Cardiac muscle cell (in vitro differentiated cells and primary cell): Measurements from ENCODE around the gene PHOX2A. TPM values are rescaled to one million over a fixed set of nuclear protein-coding genes. Genes with fewer than 3 reads are reported as not detected.
"Not testable (repeated sequence)": the region's sequence is repeated elsewhere in the genome, so short reads cannot be mapped to it uniquely, and the experiment has no call there.

ENCODE experiments used
- DNase-seq, 2 donors: peaks; one replicate each; pipeline versions ENCODE4 v3.0.0 to v3.0.0-alpha.2; 2010 to 2017; ENCODE audit warnings: low read depth in 1 of 2, low spot score in 1 of 2
- H3K27ac ChIP-seq: fragments of 200-600 bp; sonication (generic); 2 replicates; pipeline ENCODE4 v1.5.1; 2016
- H3K27me3 ChIP-seq: fragments of 200-600 bp; sonication (generic); 2 replicates; pipeline ENCODE4 v1.6.0; 2016; ENCODE audit warnings: control low read depth
- H3K36me3 ChIP-seq: fragments of 200-600 bp; sonication (generic); 2 replicates; pipeline ENCODE4 v1.5.1; 2016; ENCODE audit warnings: control low read depth
- H3K4me1 ChIP-seq: fragments of 200-600 bp; sonication (generic); 2 replicates; pipeline ENCODE4 v1.8.1; 2017; ENCODE audit warnings: low read depth, mild to moderate bottlenecking, mixed run types
- H3K4me3 ChIP-seq: fragments of 200-600 bp; sonication (generic); 2 replicates; pipeline ENCODE4 v1.5.1; 2016; ENCODE audit warnings: mild to moderate bottlenecking
- H3K9me3 ChIP-seq: fragments of 200-600 bp; sonication (generic); 2 replicates; pipeline ENCODE4 v1.5.1; 2017; ENCODE audit warnings: low read depth, mild to moderate bottlenecking, control low read depth
- CTCF ChIP-seq: IDR thresholded peaks from 2 replicates; pipeline ENCODE4 v1.5.1; 2012; ENCODE audit warnings: low read depth, mild to moderate bottlenecking, low read length
- polyA plus RNA-seq: library from polyadenylated mRNA; unstranded; fragments of >200 nt; fragmentation: Nextera tagmentation; extraction: Ambion mirVana; gene quantifications from 2 replicates; pipeline ENCODE4 v1.2.1, GENCODE V29; 2016
- total RNA-seq: library from RNA; depleted of rRNA; stranded (reverse); fragments of >200 nt; gene quantifications from 2 replicates; pipeline ENCODE4 v1.2.3, GENCODE V29; 2016

The PHOX2A gene
- total and polyA plus RNA-seq, 2 experiments from 2014 or later, result 0.30 TPM; not detected in 1

- TF ChIP-seq CTCF, result no peak
These were observed 24.1 kb upstream of the PHOX2A start for GRCh38 chr11:72267956-72268617.

GRCh38 chr11:72266960-72267359, 23.0 kb upstream of the PHOX2A start:
- peaks cover 11% of the 10 kb centered on the region for H3K27me3 ChIP-seq
- not testable (repeated sequence) for H3K9me3 ChIP-seq, DNase-seq, H3K4me1 ChIP-seq, H3K4me3 ChIP-seq, H3K27ac ChIP-seq, H3K36me3 ChIP-seq

More at GRCh38 chr11:72267956-72268617, 24.1 kb upstream of the PHOX2A start:
- H3K27ac ChIP-seq, result no peak overlapping the region
- H3K9me3 ChIP-seq, result no peaks in the 10 kb centered on the region
- no peaks in the 10 kb centered on the region for H3K4me1 ChIP-seq
- peaks cover 11% of the 10 kb centered on the region for H3K27me3 ChIP-seq
- no peak for DNase-seq
- no peak overlapping the region for H3K4me3 ChIP-seq
- no peaks in the 10 kb centered on the region for H3K36me3 ChIP-seq

DNA sequence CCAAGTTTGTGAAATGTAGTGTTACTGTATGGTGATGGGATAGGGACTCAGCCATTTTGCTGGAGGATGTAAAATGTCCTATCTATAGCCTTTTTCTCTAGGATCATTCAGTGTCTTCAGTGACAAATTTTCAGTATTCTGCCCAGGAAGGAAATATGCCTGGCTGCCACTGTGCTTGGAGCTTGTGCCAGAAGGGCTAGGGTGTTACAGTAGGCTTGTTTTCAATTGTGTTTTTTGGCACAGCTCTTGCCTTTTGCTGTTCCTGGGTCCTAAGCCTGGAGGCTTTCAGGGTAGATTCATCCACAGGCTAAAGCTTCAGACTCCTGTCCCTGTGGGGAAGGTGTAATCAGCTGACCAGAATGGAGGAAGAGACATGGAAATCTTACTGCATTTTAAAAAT, 22.0 kb upstream of the PHOX2A start:
- Histone ChIP-seq H3K27me3 (peaks cover 10% of the 10 kb centered on the region), H3K9me3 (no peaks in the 10 kb centered on the region), H3K27ac (no peak overlapping the region), H3K36me3 (no peaks in the 10 kb centered on the region), H3K4me3 (no peak overlapping the region), H3K4me1 (no peaks in the 10 kb centered on the region)
- DNase-seq, result no peak
- no peak for TF ChIP-seq CTCF

DNA sequence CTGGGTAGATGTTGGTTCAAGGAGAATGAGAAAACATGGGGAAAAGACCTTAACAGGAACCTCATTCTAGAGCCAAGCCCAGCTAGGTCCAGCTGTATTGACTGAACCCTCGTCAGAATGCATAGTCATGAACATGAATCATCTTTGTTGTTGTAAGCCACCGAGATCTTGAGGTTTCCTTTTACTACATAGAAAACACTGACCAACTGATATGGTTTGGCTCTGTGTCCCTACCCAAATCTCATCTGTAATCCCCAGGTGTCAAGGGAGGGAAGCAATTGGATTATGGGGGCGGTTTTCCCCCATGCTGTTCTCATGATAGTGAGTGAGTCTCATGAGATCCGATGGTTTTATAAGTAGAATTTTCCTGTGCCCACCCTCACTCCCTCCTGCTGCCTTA, 19.4 kb upstream of the PHOX2A start:
- no peaks in the 10 kb centered on the region for H3K4me1 ChIP-seq
- no peak overlapping the region for H3K4me3 ChIP-seq
- peak in 1 of 2 donors; percentile 44 for DNase-seq
- H3K27me3 ChIP-seq, result no peaks in the 10 kb centered on the region
- H3K9me3 ChIP-seq, result no peaks in the 10 kb centered on the region
- no peaks in the 10 kb centered on the region for H3K36me3 ChIP-seq
- no peak overlapping the region for H3K27ac ChIP-seq
- no peak for TF ChIP-seq CTCF

DNA sequence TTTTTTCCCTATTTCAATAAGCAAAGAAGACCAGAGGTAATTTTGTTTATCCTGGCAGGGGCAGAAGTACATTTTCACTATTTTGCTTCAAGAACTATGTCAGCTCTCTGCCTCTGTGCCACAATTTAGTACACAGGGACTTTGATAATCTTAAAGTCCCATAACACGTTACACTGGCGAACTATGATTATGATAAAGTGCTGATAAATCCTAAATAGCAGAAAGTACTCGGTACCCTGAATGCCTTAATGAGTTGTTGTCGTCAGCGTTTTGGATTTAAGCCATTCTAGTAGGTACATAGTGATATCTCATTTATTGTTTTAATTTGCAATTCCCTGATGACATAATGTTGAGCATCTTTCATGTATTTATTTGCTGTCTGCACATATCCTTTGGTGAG, 16.6 kb upstream of the PHOX2A start:
- DNase-seq, result no peak
- Histone ChIP-seq H3K27me3 (no peaks in the 10 kb centered on the region), H3K27ac (no peak overlapping the region), H3K9me3 (no peaks in the 10 kb centered on the region), H3K4me1 (no peaks in the 10 kb centered on the region), H3K36me3 (no peaks in the 10 kb centered on the region), H3K4me3 (no peak overlapping the region)
- TF ChIP-seq CTCF, result no peak

DNA sequence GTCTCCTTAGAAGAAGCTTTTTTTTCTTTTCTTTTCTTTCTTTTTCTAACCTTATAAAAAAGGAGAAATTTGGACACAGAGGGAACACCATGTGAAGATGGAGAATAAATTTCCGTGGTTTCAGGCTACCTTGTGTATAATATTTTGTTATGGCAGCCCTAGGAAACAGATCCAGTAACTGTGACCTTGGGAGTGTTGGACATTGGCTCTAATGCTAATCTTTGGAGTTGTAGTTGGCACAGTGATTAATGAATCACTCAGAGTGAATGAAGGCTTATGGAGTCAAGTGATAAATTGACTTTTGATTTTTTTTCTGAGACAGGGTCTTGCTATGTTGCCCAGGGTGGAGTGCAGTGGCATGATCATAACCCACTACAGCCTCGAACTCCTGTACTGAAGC, 15.5 kb upstream of the PHOX2A start:
- no peaks in the 10 kb centered on the region for H3K36me3 ChIP-seq
- no peak for TF ChIP-seq CTCF
- no peaks in the 10 kb centered on the region for H3K9me3 ChIP-seq
- H3K27me3 ChIP-seq, result no peaks in the 10 kb centered on the region
- no peak overlapping the region for H3K27ac ChIP-seq
- no peaks in the 10 kb centered on the region for H3K4me1 ChIP-seq
- no peak overlapping the region for H3K4me3 ChIP-seq
- no peak for DNase-seq
